Measurements from ENCODE around the gene SLX9. TPM values are rescaled to one million over a fixed set of nuclear protein-coding genes. Genes with fewer than 3 reads are reported as not detected.
A peak's percentile ranks its signal among the peaks of the same experiment; 100 is the strongest.

SLX9 gene
- total RNA-seq, 1 donor from 2014 or later = 8.3 TPM

GRCh38 chr21:44913425-44914175 lies 26.2 kb upstream of the SLX9 start:
- Histone ChIP-seq H3K4me1 (peaks cover 23% of the 10 kb centered on the region), H3K27me3 (no peaks in the 10 kb centered on the region), H3K9me3 (no peaks in the 10 kb centered on the region), H3K4me3 (no peak overlapping the region), H3K36me3 (no peaks in the 10 kb centered on the region), H3K27ac (no peak overlapping the region)
- intact Hi-C loops (cut with DNase I) = no loop called here
- TF ChIP-seq POLR2A (IDR thresholded peaks at IDR 0.05) (no peak), POLR2AphosphoS5 (IDR thresholded peaks at IDR 0.05; ENCODE audit: insufficient read depth in 1 of 2, low read depth in 1 of 2) (no peak)
- TF ChIP-seq, protein P1, sequence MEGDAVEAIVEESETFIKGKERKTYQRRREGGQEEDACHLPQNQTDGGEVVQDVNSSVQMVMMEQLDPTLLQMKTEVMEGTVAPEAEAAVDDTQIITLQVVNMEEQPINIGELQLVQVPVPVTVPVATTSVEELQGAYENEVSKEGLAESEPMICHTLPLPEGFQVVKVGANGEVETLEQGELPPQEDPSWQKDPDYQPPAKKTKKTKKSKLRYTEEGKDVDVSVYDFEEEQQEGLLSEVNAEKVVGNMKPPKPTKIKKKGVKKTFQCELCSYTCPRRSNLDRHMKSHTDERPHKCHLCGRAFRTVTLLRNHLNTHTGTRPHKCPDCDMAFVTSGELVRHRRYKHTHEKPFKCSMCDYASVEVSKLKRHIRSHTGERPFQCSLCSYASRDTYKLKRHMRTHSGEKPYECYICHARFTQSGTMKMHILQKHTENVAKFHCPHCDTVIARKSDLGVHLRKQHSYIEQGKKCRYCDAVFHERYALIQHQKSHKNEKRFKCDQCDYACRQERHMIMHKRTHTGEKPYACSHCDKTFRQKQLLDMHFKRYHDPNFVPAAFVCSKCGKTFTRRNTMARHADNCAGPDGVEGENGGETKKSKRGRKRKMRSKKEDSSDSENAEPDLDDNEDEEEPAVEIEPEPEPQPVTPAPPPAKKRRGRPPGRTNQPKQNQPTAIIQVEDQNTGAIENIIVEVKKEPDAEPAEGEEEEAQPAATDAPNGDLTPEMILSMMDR (IDR thresholded peaks at IDR 0.05) = no peak
- DNase-seq (ENCODE audit: extremely low spot score in 2 of 2) = no peak

DNA sequence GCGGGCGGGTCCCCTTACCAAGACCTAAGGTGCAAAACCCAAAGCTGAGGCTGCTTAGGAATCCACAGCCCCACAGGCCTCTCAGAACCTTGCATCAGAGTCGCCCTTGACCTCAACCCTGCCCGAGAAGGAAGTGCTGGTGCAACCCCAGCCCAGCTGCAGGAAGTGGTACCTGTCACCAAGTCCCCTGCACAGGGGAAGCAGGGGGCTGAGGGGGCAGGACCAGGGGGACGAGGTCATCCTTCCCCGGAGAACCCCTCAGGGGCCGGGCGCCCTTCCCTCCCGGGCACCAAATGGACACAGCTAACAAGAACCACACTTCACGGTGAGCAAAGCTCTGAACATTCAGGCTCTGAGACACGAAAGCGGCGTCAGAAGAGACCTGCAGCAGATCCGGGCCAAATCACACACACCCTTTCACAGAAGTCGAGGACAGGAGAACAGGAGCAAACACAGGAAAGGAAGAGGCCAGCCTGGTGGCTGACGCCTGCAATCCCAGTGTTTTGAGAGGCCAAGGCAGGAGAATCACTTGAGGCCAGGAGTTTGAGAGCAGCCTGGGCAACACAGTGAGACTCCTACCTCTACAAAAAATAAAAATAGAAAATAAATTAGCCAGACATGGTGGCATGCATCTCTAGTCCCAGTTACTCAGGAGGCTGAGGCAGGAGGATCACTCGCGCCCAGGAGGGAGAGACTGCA lies 25.5 kb upstream of the SLX9 start:
- no peaks in the 10 kb centered on the region for H3K27me3 ChIP-seq
- no peak for DNase-seq (ENCODE audit: extremely low spot score in 2 of 2)
- TF ChIP-seq POLR2AphosphoS5 (IDR thresholded peaks at IDR 0.05; ENCODE audit: insufficient read depth in 1 of 2, low read depth in 1 of 2) = no peak
- TF ChIP-seq POLR2A (IDR thresholded peaks at IDR 0.05) = no peak
- TF ChIP-seq, protein P1 (IDR thresholded peaks at IDR 0.05) = no peak
- intact Hi-C loops (cut with DNase I) = no loop called here
- H3K4me1 ChIP-seq = peaks cover 23% of the 10 kb centered on the region
- no peaks in the 10 kb centered on the region for H3K36me3 ChIP-seq
- no peak overlapping the region for H3K4me3 ChIP-seq
- H3K27ac ChIP-seq = no peak overlapping the region
- H3K9me3 ChIP-seq = no peaks in the 10 kb centered on the region

GRCh38 chr21:44916965-44917364 lies 22.9 kb upstream of the SLX9 start:
- H3K4me1 ChIP-seq = peaks cover 6% of the 10 kb centered on the region

DNA sequence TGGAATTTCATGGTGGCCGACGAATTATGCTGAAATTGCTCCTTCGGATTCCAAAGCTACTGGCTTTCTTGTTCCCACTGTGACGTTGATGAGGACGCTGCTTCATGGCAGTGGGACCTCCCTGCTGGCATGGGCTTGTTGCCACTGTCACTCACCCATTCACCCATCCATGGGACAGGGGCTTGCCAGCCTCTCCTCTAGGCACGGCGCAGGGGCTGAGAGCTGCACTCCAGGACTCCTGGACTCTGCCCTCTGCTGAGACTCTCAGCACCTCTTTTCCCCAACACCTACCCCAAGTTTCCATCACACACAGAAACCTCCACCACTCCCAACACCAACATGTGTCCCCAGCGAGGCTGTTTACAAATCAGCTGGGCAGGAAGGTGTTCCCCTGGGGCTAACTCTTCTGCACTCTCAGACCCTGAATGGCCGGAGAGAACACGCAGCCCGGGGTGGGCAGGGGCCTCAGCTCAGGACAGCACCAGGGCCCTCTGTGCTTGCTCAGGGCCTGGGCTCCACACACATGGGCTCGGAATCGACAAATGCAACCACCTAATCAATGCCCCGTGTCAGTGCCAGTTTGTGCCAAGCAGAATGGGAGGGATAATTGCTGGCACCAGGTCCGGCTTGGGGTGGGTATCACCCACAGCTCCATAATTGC lies 22.3 kb upstream of the SLX9 start:
- TF ChIP-seq, protein P1 (IDR thresholded peaks at IDR 0.05) = no peak
- TF ChIP-seq POLR2AphosphoS5 (IDR thresholded peaks at IDR 0.05; ENCODE audit: insufficient read depth in 1 of 2, low read depth in 1 of 2) (no peak), POLR2A (IDR thresholded peaks at IDR 0.05) (no peak)
- no peak overlapping the region for H3K27ac ChIP-seq
- no peak overlapping the region for H3K4me3 ChIP-seq
- no peaks in the 10 kb centered on the region for H3K27me3 ChIP-seq
- no peaks in the 10 kb centered on the region for H3K36me3 ChIP-seq
- peaks cover under 1% of the 10 kb centered on the region for H3K4me1 ChIP-seq
- no peak for DNase-seq (ENCODE audit: extremely low spot score in 2 of 2)
- intact Hi-C loops (cut with DNase I) = no loop called here
- H3K9me3 ChIP-seq = no peaks in the 10 kb centered on the region

More at GRCh38 chr21:44916965-44917364, 22.9 kb upstream of the SLX9 start:
- no peak for DNase-seq (ENCODE audit: extremely low spot score in 2 of 2)
- Histone ChIP-seq H3K36me3 (no peaks in the 10 kb centered on the region), H3K9me3 (no peaks in the 10 kb centered on the region), H3K27ac (no peak overlapping the region), H3K27me3 (no peaks in the 10 kb centered on the region), H3K4me3 (no peak overlapping the region)
- peak in 1 of 2 donors; percentile 69 for TF ChIP-seq POLR2AphosphoS5 (IDR thresholded peaks at IDR 0.05; ENCODE audit: insufficient read depth in 1 of 2, low read depth in 1 of 2)
- TF ChIP-seq, protein P1 (IDR thresholded peaks at IDR 0.05) = no peak
- intact Hi-C loops (cut with DNase I) = no loop called here
